WTC11 (cell line): ENCODE results near the gene GALNT7. TPM values are rescaled to one million over a fixed set of nuclear protein-coding genes. Genes with fewer than 3 reads are reported as not detected.

Source experiments
- ATAC-seq: fragments of 200-7000 bp; cut with Tn5 transposase; 2 replicates; pipeline ENCODE4 v1.10.0; 2021; ENCODE audit warnings: mild to moderate bottlenecking, moderate library complexity
- CTCF ChIA-PET: fragments of 300-600 bp; sonication (Branson Sonifier 250); formaldehyde crosslinking; loops from one replicate; lab custom pipeline; 2021; ENCODE audit warnings: antibody characterized with exemption; lab: Charles Lee
- POLR2A ChIA-PET: fragments of 350-600 bp; sonication (Branson Sonifier 250); formaldehyde crosslinking; loops from one replicate; lab custom pipeline; 2021; ENCODE audit warnings: antibody characterized with exemption; lab: Charles Lee
- DNase-seq: peaks from one replicate; pipeline ENCODE4 v3.0.0; 2021; ENCODE audit warnings: low spot score
- H3K27ac Mint-ChIP-seq: 2 replicates; pipeline ENCODE4 v1.8.0; 2021; ENCODE audit warnings: mixed read lengths
- H3K27me3 Mint-ChIP-seq: 2 replicates; pipeline ENCODE4 v1.8.0; 2021; ENCODE audit warnings: low read depth, mild to moderate bottlenecking, moderate library complexity, mixed read lengths
- H3K36me3 Mint-ChIP-seq: 2 replicates; pipeline ENCODE4 v1.8.0; 2021; ENCODE audit warnings: mixed read lengths
- H3K4me1 Mint-ChIP-seq: 2 replicates; pipeline ENCODE4 v1.8.0; 2022; ENCODE audit warnings: mixed read lengths
- H3K4me3 Mint-ChIP-seq: 2 replicates; pipeline ENCODE4 v1.8.0; 2021; ENCODE audit warnings: mild to moderate bottlenecking, moderate library complexity, mixed read lengths
- H3K9me3 Mint-ChIP-seq: 2 replicates; pipeline ENCODE4 v1.8.0; 2021; ENCODE audit warnings: mixed read lengths
- CREM ChIP-seq: sonication (generic); formaldehyde crosslinking; IDR thresholded peaks from 2 replicates; pipeline ENCODE4 v1.8.1; 2022; ENCODE audit warnings: mild to moderate bottlenecking, missing genetic modification reagents, moderate library complexity
- JUN ChIP-seq: sonication (generic); formaldehyde crosslinking; IDR thresholded peaks from 2 replicates; pipeline ENCODE4 v1.8.0; 2023; ENCODE audit warnings: mild to moderate bottlenecking, missing genetic modification reagents
- SP1 ChIP-seq: sonication (generic); formaldehyde crosslinking; conservative IDR thresholded peaks from 2 replicates; pipeline ENCODE4 v1.8.1; 2022; ENCODE audit warnings: missing genetic modification reagents
- TEAD4 ChIP-seq: sonication (generic); formaldehyde crosslinking; IDR thresholded peaks from 2 replicates; pipeline ENCODE4 v1.8.0; 2022; ENCODE audit warnings: mild to moderate bottlenecking, missing genetic modification reagents
- ZNF317 ChIP-seq: sonication (generic); formaldehyde crosslinking; IDR thresholded peaks from 2 replicates; pipeline ENCODE4 v1.8.1; 2023; ENCODE audit warnings: low read depth, mild to moderate bottlenecking, moderate library complexity, missing genetic modification reagents, borderline replicate concordance
- total RNA-seq: library from RNA; stranded (reverse); gene quantifications from 3 replicates; pipeline ENCODE4 v1.2.3, GENCODE V29; 2021
- TF ChIP-seq, protein P1 (sequence below): sonication (generic); formaldehyde crosslinking; IDR thresholded peaks from 2 replicates; pipeline ENCODE4 v1.8.1; 2023; ENCODE audit warnings: mild to moderate bottlenecking, missing genetic modification reagents, moderate library complexity
- TF ChIP-seq, protein P2 (sequence below): sonication (generic); formaldehyde crosslinking; IDR thresholded peaks from 2 replicates; pipeline ENCODE4 v1.8.0; 2023; ENCODE audit warnings: missing genetic modification reagents, mild to moderate bottlenecking, borderline replicate concordance
- TF ChIP-seq, protein P3 (sequence below): fragments of 250-450 bp; sonication (Bioruptor Pico); IDR thresholded peaks from 2 replicates; pipeline ENCODE4 v1.9.0; 2021; ENCODE audit warnings: moderate library complexity, mild to moderate bottlenecking, inconsistent platforms, borderline replicate concordance
- TF ChIP-seq, protein P4 (sequence below): sonication (generic); formaldehyde crosslinking; IDR thresholded peaks from 2 replicates; pipeline ENCODE4 v1.8.0; 2022; ENCODE audit warnings: mild to moderate bottlenecking, missing genetic modification reagents
- TF ChIP-seq, protein P5 (sequence below): sonication (generic); formaldehyde crosslinking; IDR thresholded peaks from 2 replicates; pipeline ENCODE4 v1.8.1; 2022; ENCODE audit warnings: low read depth, mild to moderate bottlenecking, moderate library complexity, missing genetic modification reagents, borderline replicate concordance
- TF ChIP-seq, protein P6 (sequence below): sonication (generic); formaldehyde crosslinking; IDR thresholded peaks from 2 replicates; pipeline ENCODE4 v1.8.1; 2023; ENCODE audit warnings: mild to moderate bottlenecking, missing genetic modification reagents, moderate library complexity
- TF ChIP-seq, protein P7 (sequence below): sonication (generic); formaldehyde crosslinking; IDR thresholded peaks from 2 replicates; pipeline ENCODE4 v1.8.1; 2022; ENCODE audit warnings: mild to moderate bottlenecking, missing genetic modification reagents, moderate library complexity, borderline replicate concordance
- TF ChIP-seq, protein P8 (sequence below): fragments of 250-450 bp; sonication (Bioruptor Pico); IDR thresholded peaks from 2 replicates; pipeline ENCODE4 v2.1.2; 2022; ENCODE audit warnings: mild to moderate bottlenecking, moderate library complexity
- TF ChIP-seq, protein P9 (sequence below): sonication (generic); formaldehyde crosslinking; IDR thresholded peaks from 2 replicates; pipeline ENCODE4 v1.8.0; 2022; ENCODE audit warnings: missing genetic modification reagents

GALNT7 gene
- total RNA-seq, 1 experiment from 2014 or later: 86.9 TPM

DNA sequence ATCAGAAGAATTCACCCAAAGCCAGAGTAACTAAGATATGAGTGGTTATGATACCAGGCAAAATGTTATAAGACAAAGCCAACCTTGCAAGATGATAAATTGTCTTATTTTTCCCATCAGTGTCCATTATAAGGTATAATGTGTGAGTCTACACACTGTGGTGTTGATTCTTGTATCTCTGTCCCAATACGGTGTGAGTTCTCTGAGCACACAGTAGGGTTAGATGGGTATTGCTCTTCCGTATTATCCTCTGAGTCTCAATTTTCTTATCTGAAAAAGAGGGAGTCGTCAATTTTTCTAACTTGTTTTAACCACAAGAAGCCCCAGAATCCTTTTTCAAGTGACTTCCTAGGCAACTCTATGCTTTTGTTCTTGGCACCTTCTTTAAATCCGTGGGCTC, 95.6 kb downstream of the GALNT7 start:
- ChIA-PET POLR2A (no interaction called here), CTCF (interaction anchor here (1.2 to 3.3 kb wide), 3 partner anchors 11 to 251 kb away, joined by 3 to 24 read pairs (median 9); no protein-coding TSS in a partner anchor)
- Mint-ChIP-seq H3K27me3 (no peaks in the 10 kb centered on the region), H3K36me3 (peaks cover 5% of the 10 kb centered on the region; the same call in 1 of the 2 replicates), H3K27ac (peak overlapping the region; percentile 36; the same call in 1 of the 2 replicates), H3K4me3 (no peak overlapping the region), H3K9me3 (no peaks in the 10 kb centered on the region), H3K4me1 (peaks cover 33% of the 10 kb centered on the region)
- DNase-seq (no peak), ATAC-seq (0 out of 2 replicates have a peak, but pooled peaks have one; percentile 14)
- TF ChIP-seq TEAD4 (CRISPR knock-in tag) (no peak), ZNF317 (CRISPR knock-in tag) (no peak), CREM (CRISPR knock-in tag) (no peak), JUN (CRISPR knock-in tag) (no peak), SP1 (CRISPR knock-in tag) (no peak)
- TF ChIP-seq, protein P1, sequence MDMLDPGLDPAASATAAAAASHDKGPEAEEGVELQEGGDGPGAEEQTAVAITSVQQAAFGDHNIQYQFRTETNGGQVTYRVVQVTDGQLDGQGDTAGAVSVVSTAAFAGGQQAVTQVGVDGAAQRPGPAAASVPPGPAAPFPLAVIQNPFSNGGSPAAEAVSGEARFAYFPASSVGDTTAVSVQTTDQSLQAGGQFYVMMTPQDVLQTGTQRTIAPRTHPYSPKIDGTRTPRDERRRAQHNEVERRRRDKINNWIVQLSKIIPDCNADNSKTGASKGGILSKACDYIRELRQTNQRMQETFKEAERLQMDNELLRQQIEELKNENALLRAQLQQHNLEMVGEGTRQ: no peak
- TF ChIP-seq, protein P2, sequence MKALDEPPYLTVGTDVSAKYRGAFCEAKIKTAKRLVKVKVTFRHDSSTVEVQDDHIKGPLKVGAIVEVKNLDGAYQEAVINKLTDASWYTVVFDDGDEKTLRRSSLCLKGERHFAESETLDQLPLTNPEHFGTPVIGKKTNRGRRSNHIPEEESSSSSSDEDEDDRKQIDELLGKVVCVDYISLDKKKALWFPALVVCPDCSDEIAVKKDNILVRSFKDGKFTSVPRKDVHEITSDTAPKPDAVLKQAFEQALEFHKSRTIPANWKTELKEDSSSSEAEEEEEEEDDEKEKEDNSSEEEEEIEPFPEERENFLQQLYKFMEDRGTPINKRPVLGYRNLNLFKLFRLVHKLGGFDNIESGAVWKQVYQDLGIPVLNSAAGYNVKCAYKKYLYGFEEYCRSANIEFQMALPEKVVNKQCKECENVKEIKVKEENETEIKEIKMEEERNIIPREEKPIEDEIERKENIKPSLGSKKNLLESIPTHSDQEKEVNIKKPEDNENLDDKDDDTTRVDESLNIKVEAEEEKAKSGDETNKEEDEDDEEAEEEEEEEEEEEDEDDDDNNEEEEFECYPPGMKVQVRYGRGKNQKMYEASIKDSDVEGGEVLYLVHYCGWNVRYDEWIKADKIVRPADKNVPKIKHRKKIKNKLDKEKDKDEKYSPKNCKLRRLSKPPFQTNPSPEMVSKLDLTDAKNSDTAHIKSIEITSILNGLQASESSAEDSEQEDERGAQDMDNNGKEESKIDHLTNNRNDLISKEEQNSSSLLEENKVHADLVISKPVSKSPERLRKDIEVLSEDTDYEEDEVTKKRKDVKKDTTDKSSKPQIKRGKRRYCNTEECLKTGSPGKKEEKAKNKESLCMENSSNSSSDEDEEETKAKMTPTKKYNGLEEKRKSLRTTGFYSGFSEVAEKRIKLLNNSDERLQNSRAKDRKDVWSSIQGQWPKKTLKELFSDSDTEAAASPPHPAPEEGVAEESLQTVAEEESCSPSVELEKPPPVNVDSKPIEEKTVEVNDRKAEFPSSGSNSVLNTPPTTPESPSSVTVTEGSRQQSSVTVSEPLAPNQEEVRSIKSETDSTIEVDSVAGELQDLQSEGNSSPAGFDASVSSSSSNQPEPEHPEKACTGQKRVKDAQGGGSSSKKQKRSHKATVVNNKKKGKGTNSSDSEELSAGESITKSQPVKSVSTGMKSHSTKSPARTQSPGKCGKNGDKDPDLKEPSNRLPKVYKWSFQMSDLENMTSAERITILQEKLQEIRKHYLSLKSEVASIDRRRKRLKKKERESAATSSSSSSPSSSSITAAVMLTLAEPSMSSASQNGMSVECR (CRISPR knock-in tag): no peak
- TF ChIP-seq, protein P3, sequence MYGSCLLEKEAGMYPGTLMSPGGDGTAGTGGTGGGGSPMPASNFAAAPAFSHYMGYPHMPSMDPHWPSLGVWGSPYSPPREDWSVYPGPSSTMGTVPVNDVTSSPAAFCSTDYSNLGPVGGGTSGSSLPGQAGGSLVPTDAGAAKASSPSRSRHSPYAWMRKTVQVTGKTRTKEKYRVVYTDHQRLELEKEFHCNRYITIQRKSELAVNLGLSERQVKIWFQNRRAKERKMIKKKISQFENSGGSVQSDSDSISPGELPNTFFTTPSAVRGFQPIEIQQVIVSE (CRISPR knock-in tag): no peak
- TF ChIP-seq, protein P4, sequence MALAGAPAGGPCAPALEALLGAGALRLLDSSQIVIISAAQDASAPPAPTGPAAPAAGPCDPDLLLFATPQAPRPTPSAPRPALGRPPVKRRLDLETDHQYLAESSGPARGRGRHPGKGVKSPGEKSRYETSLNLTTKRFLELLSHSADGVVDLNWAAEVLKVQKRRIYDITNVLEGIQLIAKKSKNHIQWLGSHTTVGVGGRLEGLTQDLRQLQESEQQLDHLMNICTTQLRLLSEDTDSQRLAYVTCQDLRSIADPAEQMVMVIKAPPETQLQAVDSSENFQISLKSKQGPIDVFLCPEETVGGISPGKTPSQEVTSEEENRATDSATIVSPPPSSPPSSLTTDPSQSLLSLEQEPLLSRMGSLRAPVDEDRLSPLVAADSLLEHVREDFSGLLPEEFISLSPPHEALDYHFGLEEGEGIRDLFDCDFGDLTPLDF: no peak
- TF ChIP-seq, protein P5, sequence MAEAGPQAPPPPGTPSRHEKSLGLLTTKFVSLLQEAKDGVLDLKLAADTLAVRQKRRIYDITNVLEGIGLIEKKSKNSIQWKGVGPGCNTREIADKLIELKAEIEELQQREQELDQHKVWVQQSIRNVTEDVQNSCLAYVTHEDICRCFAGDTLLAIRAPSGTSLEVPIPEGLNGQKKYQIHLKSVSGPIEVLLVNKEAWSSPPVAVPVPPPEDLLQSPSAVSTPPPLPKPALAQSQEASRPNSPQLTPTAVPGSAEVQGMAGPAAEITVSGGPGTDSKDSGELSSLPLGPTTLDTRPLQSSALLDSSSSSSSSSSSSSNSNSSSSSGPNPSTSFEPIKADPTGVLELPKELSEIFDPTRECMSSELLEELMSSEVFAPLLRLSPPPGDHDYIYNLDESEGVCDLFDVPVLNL (CRISPR knock-in tag): no peak
- TF ChIP-seq, protein P6, sequence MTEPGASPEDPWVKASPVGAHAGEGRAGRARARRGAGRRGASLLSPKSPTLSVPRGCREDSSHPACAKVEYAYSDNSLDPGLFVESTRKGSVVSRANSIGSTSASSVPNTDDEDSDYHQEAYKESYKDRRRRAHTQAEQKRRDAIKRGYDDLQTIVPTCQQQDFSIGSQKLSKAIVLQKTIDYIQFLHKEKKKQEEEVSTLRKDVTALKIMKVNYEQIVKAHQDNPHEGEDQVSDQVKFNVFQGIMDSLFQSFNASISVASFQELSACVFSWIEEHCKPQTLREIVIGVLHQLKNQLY: no peak
- TF ChIP-seq, protein P7, sequence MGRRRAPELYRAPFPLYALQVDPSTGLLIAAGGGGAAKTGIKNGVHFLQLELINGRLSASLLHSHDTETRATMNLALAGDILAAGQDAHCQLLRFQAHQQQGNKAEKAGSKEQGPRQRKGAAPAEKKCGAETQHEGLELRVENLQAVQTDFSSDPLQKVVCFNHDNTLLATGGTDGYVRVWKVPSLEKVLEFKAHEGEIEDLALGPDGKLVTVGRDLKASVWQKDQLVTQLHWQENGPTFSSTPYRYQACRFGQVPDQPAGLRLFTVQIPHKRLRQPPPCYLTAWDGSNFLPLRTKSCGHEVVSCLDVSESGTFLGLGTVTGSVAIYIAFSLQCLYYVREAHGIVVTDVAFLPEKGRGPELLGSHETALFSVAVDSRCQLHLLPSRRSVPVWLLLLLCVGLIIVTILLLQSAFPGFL (CRISPR knock-in tag): no peak
- TF ChIP-seq, protein P8, sequence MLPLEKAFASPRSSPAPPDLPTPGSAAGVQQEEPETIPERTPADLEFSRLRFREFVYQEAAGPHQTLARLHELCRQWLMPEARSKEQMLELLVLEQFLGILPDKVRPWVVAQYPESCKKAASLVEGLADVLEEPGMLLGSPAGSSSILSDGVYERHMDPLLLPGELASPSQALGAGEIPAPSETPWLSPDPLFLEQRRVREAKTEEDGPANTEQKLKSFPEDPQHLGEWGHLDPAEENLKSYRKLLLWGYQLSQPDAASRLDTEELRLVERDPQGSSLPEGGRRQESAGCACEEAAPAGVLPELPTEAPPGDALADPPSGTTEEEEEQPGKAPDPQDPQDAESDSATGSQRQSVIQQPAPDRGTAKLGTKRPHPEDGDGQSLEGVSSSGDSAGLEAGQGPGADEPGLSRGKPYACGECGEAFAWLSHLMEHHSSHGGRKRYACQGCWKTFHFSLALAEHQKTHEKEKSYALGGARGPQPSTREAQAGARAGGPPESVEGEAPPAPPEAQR (CRISPR knock-in tag): no peak
- TF ChIP-seq, protein P9, sequence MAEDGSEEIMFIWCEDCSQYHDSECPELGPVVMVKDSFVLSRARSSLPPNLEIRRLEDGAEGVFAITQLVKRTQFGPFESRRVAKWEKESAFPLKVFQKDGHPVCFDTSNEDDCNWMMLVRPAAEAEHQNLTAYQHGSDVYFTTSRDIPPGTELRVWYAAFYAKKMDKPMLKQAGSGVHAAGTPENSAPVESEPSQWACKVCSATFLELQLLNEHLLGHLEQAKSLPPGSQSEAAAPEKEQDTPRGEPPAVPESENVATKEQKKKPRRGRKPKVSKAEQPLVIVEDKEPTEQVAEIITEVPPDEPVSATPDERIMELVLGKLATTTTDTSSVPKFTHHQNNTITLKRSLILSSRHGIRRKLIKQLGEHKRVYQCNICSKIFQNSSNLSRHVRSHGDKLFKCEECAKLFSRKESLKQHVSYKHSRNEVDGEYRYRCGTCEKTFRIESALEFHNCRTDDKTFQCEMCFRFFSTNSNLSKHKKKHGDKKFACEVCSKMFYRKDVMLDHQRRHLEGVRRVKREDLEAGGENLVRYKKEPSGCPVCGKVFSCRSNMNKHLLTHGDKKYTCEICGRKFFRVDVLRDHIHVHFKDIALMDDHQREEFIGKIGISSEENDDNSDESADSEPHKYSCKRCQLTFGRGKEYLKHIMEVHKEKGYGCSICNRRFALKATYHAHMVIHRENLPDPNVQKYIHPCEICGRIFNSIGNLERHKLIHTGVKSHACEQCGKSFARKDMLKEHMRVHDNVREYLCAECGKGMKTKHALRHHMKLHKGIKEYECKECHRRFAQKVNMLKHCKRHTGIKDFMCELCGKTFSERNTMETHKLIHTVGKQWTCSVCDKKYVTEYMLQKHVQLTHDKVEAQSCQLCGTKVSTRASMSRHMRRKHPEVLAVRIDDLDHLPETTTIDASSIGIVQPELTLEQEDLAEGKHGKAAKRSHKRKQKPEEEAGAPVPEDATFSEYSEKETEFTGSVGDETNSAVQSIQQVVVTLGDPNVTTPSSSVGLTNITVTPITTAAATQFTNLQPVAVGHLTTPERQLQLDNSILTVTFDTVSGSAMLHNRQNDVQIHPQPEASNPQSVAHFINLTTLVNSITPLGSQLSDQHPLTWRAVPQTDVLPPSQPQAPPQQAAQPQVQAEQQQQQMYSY (CRISPR knock-in tag): no peak
